HG03342 (cell line): ENCODE results near the gene DIAPH2.
A peak's percentile ranks its signal among the peaks of the same experiment; 100 is the strongest.
"Not testable (repeated sequence)": the region's sequence is repeated elsewhere in the genome, so short reads cannot be mapped to it uniquely, and the experiment has no call there.

Experiments used
- ATAC-seq: cut with Tn5 transposase; IDR thresholded peaks from one replicate; pipeline ENCODE4 v1.9.1; 2021; ENCODE audit warnings: mild to moderate bottlenecking, moderate library complexity; ENCODE audit not compliant: unreplicated experiment

DIAPH2 gene

GRCh38 chrX:96820935-96821334, 136.3 kb downstream of the DIAPH2 start:
- ATAC-seq: no peak

DNA sequence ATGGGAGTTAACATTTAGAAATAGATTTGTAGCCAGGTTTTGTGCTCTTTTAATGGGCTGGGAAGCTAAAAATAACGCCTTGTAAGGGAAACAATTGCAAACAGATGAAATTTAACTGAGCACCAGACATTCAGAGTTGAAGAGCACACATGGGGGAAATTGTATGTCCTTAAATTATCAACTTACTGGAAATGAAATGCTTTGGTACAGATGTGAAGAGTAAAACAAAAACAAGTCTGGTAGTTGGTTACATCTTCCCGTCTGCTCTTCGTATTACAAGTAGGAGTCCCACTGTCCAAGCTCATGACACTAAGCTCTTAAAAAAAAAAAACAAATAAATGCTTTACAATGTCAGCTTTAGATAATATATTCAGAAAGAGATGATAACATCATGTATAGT, 139.5 kb downstream of the DIAPH2 start:
- ATAC-seq: no peak

DNA sequence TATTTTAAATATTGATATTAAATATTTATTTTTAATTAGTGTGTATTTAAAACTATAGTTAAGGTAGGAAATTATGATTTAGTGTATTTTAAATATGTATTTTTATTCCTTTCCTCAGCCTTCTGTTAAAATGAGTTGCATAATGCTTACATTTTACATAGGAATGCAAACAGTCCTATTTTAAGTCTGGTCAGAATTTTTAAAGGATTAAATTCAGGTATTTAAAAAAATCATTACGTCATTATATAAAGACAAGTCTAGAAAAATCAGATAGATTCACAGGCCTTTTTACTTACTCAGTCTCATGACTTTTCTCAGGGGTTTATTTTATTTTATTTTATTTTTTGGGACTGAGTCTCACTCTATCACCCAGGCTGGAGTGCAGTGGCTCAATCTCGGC, 148.7 kb downstream of the DIAPH2 start:
- no peak for ATAC-seq

DNA sequence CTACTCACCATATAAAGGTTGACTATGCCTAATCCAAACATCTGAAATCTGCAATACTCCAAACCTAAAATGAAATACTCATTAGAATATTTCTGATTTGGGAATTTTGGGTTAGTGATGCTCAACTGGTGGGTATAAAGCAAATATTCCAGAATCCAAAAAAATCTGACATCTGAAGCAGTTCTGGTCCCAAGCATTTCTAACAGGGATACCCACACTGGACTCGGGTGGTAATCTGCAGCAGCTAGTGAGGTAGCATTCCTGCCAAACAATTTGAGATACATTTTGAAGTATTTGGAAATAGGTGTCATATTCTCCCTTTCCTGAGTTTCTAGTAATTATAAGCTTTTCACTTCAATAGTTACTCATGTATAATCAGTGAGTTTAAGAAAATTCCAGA, 149.5 kb downstream of the DIAPH2 start:
- ATAC-seq: no peak

- peak; percentile 85 for ATAC-seq
Measured at GRCh38 chrX:96835660-96836289, 151.1 kb downstream of the DIAPH2 start.

DNA sequence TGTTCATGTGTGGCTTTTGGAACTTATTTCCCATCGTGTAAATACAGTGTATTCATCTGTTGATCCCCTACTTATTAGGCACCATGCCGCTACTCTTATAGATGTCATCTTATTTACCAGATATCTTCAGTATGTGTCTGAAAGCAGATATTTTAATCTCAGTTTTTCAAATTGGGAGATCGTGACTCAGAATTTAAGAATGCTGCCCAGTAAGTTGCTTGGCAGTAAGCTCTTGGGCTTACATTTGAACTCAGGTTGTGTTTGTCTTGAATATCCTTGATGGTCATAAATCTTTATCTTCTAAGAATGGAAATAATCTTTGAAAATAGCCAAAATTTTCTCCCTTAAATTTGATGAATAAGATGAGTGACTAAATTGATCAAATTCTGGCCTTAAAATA, 153.2 kb downstream of the DIAPH2 start:
- no peak for ATAC-seq

GRCh38 chrX:96838537-96838936, 153.9 kb downstream of the DIAPH2 start:
- no peak for ATAC-seq

GRCh38 chrX:96841325-96841724, 156.7 kb downstream of the DIAPH2 start:
- ATAC-seq: no peak

GRCh38 chrX:96841866-96842265, 157.2 kb downstream of the DIAPH2 start:
- ATAC-seq: not testable (repeated sequence)

GRCh38 chrX:96843566-96843965, 158.9 kb downstream of the DIAPH2 start:
- ATAC-seq: no peak

GRCh38 chrX:96846841-96847240, 162.2 kb downstream of the DIAPH2 start:
- no peak for ATAC-seq

DNA sequence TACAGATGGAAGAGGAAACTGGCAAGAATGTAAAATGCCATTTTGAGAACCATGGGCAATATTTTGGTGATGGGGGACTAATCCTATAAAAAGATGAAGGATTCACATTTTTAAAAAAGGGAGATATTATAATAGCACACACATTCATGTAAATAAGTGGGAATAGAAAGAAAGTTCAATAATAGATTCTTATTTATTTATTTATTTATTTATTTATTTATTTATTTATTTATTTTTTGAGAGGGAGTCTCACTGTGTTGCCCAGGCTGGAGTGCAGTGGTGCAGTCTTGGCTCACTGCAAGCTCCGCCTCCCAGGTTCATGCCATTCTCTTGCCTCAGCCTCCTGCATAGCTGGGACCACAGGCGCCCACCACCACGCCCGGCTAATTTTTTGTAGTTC, 174.8 kb downstream of the DIAPH2 start:
- not testable (repeated sequence) for ATAC-seq

- ATAC-seq: peak; percentile 76
Measured at GRCh38 chrX:96861218-96861617, 176.6 kb downstream of the DIAPH2 start.

DNA sequence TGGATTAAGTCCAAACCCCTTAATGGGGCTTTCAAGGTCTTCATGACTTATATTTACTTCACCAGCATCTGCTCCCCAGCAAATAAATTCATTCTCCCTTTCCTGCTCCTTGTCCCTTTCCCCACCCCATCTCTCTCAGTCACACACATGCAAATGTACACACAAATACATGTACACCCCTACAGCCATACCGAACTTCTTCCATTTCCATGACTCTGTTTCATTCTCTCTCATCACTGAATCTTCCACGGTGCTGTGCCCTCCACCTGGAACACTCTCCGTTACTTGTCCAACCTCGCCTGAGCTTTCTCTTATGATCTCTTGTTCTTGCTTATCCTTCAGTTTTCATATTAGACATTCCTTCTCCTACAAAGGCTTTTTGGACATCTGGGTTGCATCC, 177.0 kb downstream of the DIAPH2 start:
- ATAC-seq: peak; percentile 41

- ATAC-seq: no peak
Measured at GRCh38 chrX:96883608-96884007, 199.0 kb downstream of the DIAPH2 start, which contains the start of gene RPA4. Gene RPA4, plus strand, starts transcription at chrX:96883908. Its CDS starts 403 bp downstream, at chrX:96884311.

GRCh38 chrX:96884027-96884426, 199.4 kb downstream of the DIAPH2 start:
- ATAC-seq: no peak

- no peak for ATAC-seq
Measured at GRCh38 chrX:96889726-96890125, 205.1 kb downstream of the DIAPH2 start.

- ATAC-seq: no peak
Measured at GRCh38 chrX:96906741-96907140, 222.1 kb downstream of the DIAPH2 start.

- no peak for ATAC-seq
Measured at GRCh38 chrX:96907516-96908272, 223.1 kb downstream of the DIAPH2 start.

- ATAC-seq: no peak
Measured at GRCh38 chrX:96909291-96909690, 224.6 kb downstream of the DIAPH2 start.

GRCh38 chrX:96918864-96919263, 234.2 kb downstream of the DIAPH2 start:
- no peak for ATAC-seq

- no peak for ATAC-seq
Measured at GRCh38 chrX:96919672-96920071, 235.0 kb downstream of the DIAPH2 start.
